Thyroid gland (tissue), 4 donors: Measurements from ENCODE around the gene HINT1. TPM values are rescaled to one million over a fixed set of nuclear protein-coding genes. Genes with fewer than 3 reads are reported as not detected.
"Not testable (repeated sequence)": the region's sequence is repeated elsewhere in the genome, so short reads cannot be mapped to it uniquely, and the experiment has no call there.

ENCODE experiments used
- DNase-seq, 2 donors: peaks; one replicate each; pipeline ENCODE4 v3.0.0-alpha.2; 2019
- H3K27ac ChIP-seq, 3 donors: fragments of 200-600 bp; sonication (generic); 1 replicate in 2 of 3; 2 replicates in 1 of 3; pipeline ENCODE4 v1.5.1; 2016 to 2019; ENCODE audit warnings: mild to moderate bottlenecking in 1 of 3, moderate library complexity in 1 of 3
- H3K27me3 ChIP-seq: fragments of 200-600 bp; sonication (generic); one replicate; pipeline ENCODE4 v1.5.1; 2019
- H3K36me3 ChIP-seq, 2 donors: fragments of 200-600 bp; sonication (generic); one replicate each; pipeline ENCODE4 v1.5.1; 2016 to 2019
- H3K4me1 ChIP-seq, 2 donors: fragments of 200-600 bp; sonication (generic); one replicate each; pipeline ENCODE4 v1.5.1; 2017 to 2019
- H3K4me3 ChIP-seq, 3 donors: fragments of 200-600 bp; sonication (generic); replicated peaks in 1 of 3; 1 replicate in 2 of 3; 2 replicates in 1 of 3; pipeline ENCODE4 v1.5.1; 2016; ENCODE audit warnings: mild to moderate bottlenecking in 1 of 3
- H3K9me3 ChIP-seq: fragments of 200-600 bp; sonication (generic); one replicate; pipeline ENCODE4 v1.5.1; 2017
- CTCF ChIP-seq, 6 experiments: fragments of 200-600 bp in 3 of 6; fragments of 450-650 bp in 3 of 6; sonication (generic) in 3 of 6; IDR thresholded peaks; one replicate each; pipeline ENCODE4 v1.5.1; 2016 to 2019; ENCODE audit warnings: antibody characterized with exemption in 6 of 6, mild to moderate bottlenecking in 2 of 6, inconsistent platforms in 1 of 6, moderate library complexity in 1 of 6
- POLR2A ChIP-seq, 2 donors: fragments of 450-650 bp; IDR thresholded peaks; one replicate each; pipeline ENCODE4 v1.6.1; 2017; ENCODE audit warnings: antibody characterized with exemption in 2 of 2, mild to moderate bottlenecking in 2 of 2, moderate library complexity in 1 of 2
- WGBS, 2 donors: methylation state at CpG; one replicate each; pipeline ENCODE4 v1.1.5; 2017; 5-methylcytosine and 5-hydroxymethylcytosine counted together
- intact Hi-C: fragments of 100-400 bp; cut with DNase I; formaldehyde crosslinking; loops from one replicate; pipeline ENCODE4 v1.15.1; 2023
- total RNA-seq, 4 donors: library from RNA; depleted of rRNA; stranded (reverse); fragments of >200 nt; gene quantifications; one replicate each; pipeline ENCODE4 v1.2.3, GENCODE V29; 2016

Gene HINT1
- total RNA-seq, 4 donors from 2014 or later: 173 to 361 (median 276) TPM

- intact Hi-C loops: no loop called here
- Histone ChIP-seq H3K4me1 (no peaks in the 10 kb centered on the region), H3K27ac (no peak overlapping the region), H3K9me3 (no peaks in the 10 kb centered on the region), H3K4me3 (no peak overlapping the region), H3K36me3 (no peaks in the 10 kb centered on the region), H3K27me3 (no peaks in the 10 kb centered on the region)
- no peak for TF ChIP-seq POLR2A (IDR thresholded peaks at IDR 0.05)
- no peak for TF ChIP-seq CTCF (IDR thresholded peaks at IDR 0.05)
- no peak for DNase-seq
- WGBS, 2 donors: 95% methylated on average over 3 of the region's 3 CpGs
These were observed 35.5 kb upstream of the HINT1 start for GRCh38 chr5:131200560-131200959.

DNA sequence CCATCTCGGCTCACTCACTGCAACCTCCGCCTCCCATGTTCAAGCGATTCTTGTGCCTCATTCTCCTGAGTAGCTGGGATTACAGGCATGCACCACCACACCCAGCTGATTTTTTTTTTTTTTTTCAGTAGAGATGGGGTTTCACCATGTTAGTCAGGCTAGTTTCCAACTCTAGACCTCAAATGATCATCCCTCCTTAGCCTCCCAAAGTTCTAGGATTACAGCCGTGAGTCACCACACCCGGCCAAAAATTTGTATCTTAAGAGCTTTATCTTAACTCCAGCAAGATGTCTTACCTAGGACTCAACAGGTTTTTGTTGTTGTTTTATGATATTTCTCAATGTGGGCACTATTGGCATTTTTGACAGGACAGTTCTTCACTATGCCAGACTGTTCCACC lies 33.6 kb upstream of the HINT1 start:
- Histone ChIP-seq H3K27ac (no peak overlapping the region), H3K4me1 (no peaks in the 10 kb centered on the region), H3K36me3 (no peaks in the 10 kb centered on the region), H3K9me3 (no peaks in the 10 kb centered on the region), H3K4me3 (no peak overlapping the region), H3K27me3 (no peaks in the 10 kb centered on the region)
- DNase-seq: no peak
- intact Hi-C loops: no loop called here
- 86 to 96% methylated on average over 5 of the region's 5 CpGs for WGBS, 2 donors
- TF ChIP-seq POLR2A (IDR thresholded peaks at IDR 0.05) (no peak), CTCF (IDR thresholded peaks at IDR 0.05) (no peak)

DNA sequence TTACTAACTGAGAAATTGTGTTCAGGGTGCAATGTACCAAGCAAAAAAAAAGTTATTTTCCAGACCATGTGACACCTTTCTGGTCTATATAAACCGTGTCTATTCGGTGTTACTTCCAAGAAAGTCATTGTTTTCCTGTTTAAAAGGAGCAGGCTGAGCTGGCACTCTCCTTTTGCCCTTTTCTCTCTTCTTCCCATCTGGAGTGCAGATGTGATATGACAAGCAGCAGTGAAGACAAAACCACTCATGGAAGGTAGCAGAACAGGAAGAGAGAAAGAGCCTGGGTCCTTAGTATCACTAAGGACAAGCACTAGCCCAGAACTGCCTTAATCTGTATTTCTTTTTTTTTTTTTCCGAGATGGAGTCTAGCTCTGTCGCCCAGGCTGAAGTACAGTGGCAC lies 31.3 kb upstream of the HINT1 start:
- DNase-seq: no peak
- H3K36me3 ChIP-seq: no peaks in the 10 kb centered on the region
- no peaks in the 10 kb centered on the region for H3K4me1 ChIP-seq
- 91 to 94% methylated on average over 4 of the region's 4 CpGs for WGBS, 2 donors
- H3K27me3 ChIP-seq: no peaks in the 10 kb centered on the region
- no peak overlapping the region for H3K4me3 ChIP-seq
- no peak overlapping the region for H3K27ac ChIP-seq
- intact Hi-C loops: no loop called here
- no peaks in the 10 kb centered on the region for H3K9me3 ChIP-seq
- no peak for TF ChIP-seq POLR2A (IDR thresholded peaks at IDR 0.05)
- no peak for TF ChIP-seq CTCF (IDR thresholded peaks at IDR 0.05)

DNA sequence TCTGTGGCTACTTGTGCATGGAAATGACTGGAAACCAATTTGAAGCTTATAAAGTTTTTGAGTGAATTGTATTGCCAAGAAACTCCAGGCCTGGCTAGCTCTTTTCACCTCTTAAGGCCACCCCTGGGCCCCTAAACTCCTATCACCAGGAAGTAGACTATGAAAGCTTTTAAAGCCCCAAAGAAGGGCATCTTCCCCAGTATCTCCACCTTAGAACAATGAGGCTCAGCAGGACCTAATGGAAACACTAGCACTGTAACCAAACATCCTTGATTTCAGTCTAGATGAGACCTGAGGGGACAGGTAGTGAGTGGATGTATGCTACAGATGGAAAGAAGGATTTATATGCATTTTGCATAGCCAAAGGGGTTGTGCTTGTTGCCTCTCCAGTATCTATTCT lies 30.6 kb upstream of the HINT1 start:
- H3K27ac ChIP-seq: no peak overlapping the region
- no peak for TF ChIP-seq CTCF (IDR thresholded peaks at IDR 0.05)
- intact Hi-C loops: no loop called here
- no peaks in the 10 kb centered on the region for H3K36me3 ChIP-seq
- H3K9me3 ChIP-seq: no peaks in the 10 kb centered on the region
- H3K4me3 ChIP-seq: no peak overlapping the region
- no peaks in the 10 kb centered on the region for H3K27me3 ChIP-seq
- DNase-seq: no peak
- no peaks in the 10 kb centered on the region for H3K4me1 ChIP-seq

- intact Hi-C loops: no loop called here
- Histone ChIP-seq H3K9me3 (no peaks in the 10 kb centered on the region), H3K27ac (no peak overlapping the region), H3K4me1 (no peaks in the 10 kb centered on the region), H3K4me3 (no peak overlapping the region), H3K27me3 (no peaks in the 10 kb centered on the region), H3K36me3 (no peaks in the 10 kb centered on the region)
- no peak for DNase-seq
- TF ChIP-seq CTCF (IDR thresholded peaks at IDR 0.05) (no peak), POLR2A (IDR thresholded peaks at IDR 0.05) (no peak)
- WGBS, 2 donors: 87 to 93% methylated on average over 5 of the region's 5 CpGs
These were observed 29.7 kb upstream of the HINT1 start for GRCh38 chr5:131194725-131195124.

GRCh38 chr5:131193897-131194296 lies 28.8 kb upstream of the HINT1 start:
- H3K36me3 ChIP-seq, DNase-seq, H3K27ac ChIP-seq, H3K4me1 ChIP-seq, H3K27me3 ChIP-seq, intact Hi-C loops, H3K4me3 ChIP-seq, H3K9me3 ChIP-seq: not testable (repeated sequence)
- whole genome bisulfite sequencing, 2 donors: 90 to 97% methylated on average over 7 of the region's 7 CpGs
